Measurements from ENCODE around the gene HEG1.

DNA sequence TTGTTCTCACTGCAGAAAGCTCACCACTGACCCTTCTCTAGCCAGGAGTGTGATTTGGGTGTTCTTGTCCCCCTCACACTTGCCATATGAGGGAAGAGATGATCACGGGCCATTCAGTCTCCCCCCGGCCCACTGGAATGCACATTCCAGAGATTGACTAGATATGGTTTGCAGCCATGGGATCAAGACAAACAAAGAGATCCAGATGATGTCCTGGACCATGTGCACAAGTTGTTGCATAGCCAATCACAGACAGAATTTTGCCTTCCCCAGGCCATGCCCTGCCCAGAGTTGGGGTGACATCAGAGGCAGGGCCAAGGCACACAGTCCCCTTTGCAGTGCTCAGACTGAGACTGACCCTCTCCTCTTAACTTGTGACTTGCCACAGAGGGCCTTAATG lies 136.0 kb downstream of the HEG1 start:
- no peak for TF ChIP-seq TAF1 (IDR thresholded peaks at IDR 0.05; ENCODE audit: low read depth, low read length)
- TF ChIP-seq POLR2A (IDR thresholded peaks at IDR 0.05; ENCODE audit: low read depth, low read length) = no peak
- TF ChIP-seq POLR2AphosphoS5 (IDR thresholded peaks at IDR 0.05; ENCODE audit: low read depth, low read length) = no peak
- TF ChIP-seq SPI1 (IDR thresholded peaks at IDR 0.05; ENCODE audit: low read depth, low read length) = no peak
- no peak for TF ChIP-seq POU2F2 (IDR thresholded peaks at IDR 0.05; ENCODE audit: low read depth, low read length)

All from GM12891 (cell line).